GM12878 (cell line): ENCODE results near the gene TCTN1. TPM values are rescaled to one million over a fixed set of nuclear protein-coding genes. Genes with fewer than 3 reads are reported as not detected.

ENCODE experiments used
- ASH2L ChIP-seq: fragments of 300-600, 200-600 bp; sonication (generic); IDR thresholded peaks from 2 replicates; pipeline ENCODE4 v1.6.1; 2017; ENCODE audit warnings: low read depth, mild to moderate bottlenecking, borderline replicate concordance
- BHLHE40 ChIP-seq, 2 experiments: fragments of 450-650 bp in 1 of 2; IDR thresholded peaks; 2 replicates each; pipeline ENCODE4 v1.6.1; 2011 to 2017; ENCODE audit warnings: low read depth in 2 of 2, borderline replicate concordance in 1 of 2, improper control_type of control experiment in 1 of 2, low read length in 1 of 2, mild to moderate bottlenecking in 1 of 2
- E2F4 ChIP-seq: IDR thresholded peaks from 2 replicates; pipeline ENCODE4 v1.6.1; 2012; ENCODE audit warnings: low read depth, low read length, improper control_type of control experiment
- EP300 ChIP-seq, 2 experiments: fragments of 150-350 bp in 1 of 2; IDR thresholded peaks; 2 replicates each; pipeline ENCODE4 v1.6.1; 2011 to 2012; ENCODE audit warnings: low read depth in 2 of 2, low read length in 2 of 2, borderline replicate concordance in 1 of 2, improper control_type of control experiment in 1 of 2, inconsistent platforms in 1 of 2; ENCODE audit not compliant: control insufficient read depth in 1 of 2
- KDM1A ChIP-seq: fragments of 200-600 bp; sonication (generic); IDR thresholded peaks from 2 replicates; pipeline ENCODE4 v1.6.1; 2016; ENCODE audit warnings: borderline replicate concordance
- PKNOX1 ChIP-seq: fragments of 450-650 bp; IDR thresholded peaks from 2 replicates; pipeline ENCODE4 v1.6.1; 2016; ENCODE audit warnings: mild to moderate bottlenecking
- REST ChIP-seq: IDR thresholded peaks from 2 replicates; pipeline ENCODE4 v1.6.1; 2012; ENCODE audit warnings: mild to moderate bottlenecking, low read depth, low read length
- SIX5 ChIP-seq: IDR thresholded peaks from 2 replicates; pipeline ENCODE4 v1.6.1; 2011; ENCODE audit warnings: mild to moderate bottlenecking, low read depth, low read length, moderate library complexity; ENCODE audit not compliant: severe bottlenecking
- SMAD1 ChIP-seq: fragments of 450-650 bp; IDR thresholded peaks from 2 replicates; pipeline ENCODE4 v1.6.1; 2018; ENCODE audit warnings: mild to moderate bottlenecking, low read depth; ENCODE audit not compliant: partially characterized antibody
- TCF12 ChIP-seq: IDR thresholded peaks from 2 replicates; pipeline ENCODE4 v1.6.1; 2011; ENCODE audit warnings: low read depth, mild to moderate bottlenecking, low read length
- TCF7 ChIP-seq: IDR thresholded peaks from 2 replicates; pipeline ENCODE4 v1.6.1; 2014; ENCODE audit warnings: antibody characterized with exemption, borderline replicate concordance
- ZBTB40 ChIP-seq: fragments of 450-650 bp; IDR thresholded peaks from 2 replicates; pipeline ENCODE4 v1.6.1; 2016; ENCODE audit warnings: mild to moderate bottlenecking, moderate library complexity, borderline replicate concordance
- ZNF592 ChIP-seq: fragments of 450-650 bp; IDR thresholded peaks from 2 replicates; pipeline ENCODE4 v1.6.1; 2017; ENCODE audit warnings: mild to moderate bottlenecking, moderate library complexity
- polyA plus RNA-seq, 11 experiments: library from polyadenylated mRNA; depleted of rRNA in 4 of 11; unstranded in 6 of 11; stranded (reverse) in 5 of 11; fragments of >200 nt; fragmentation: Nextera tagmentation in 4 of 11; fragmentation: Illumina TruSeq in 1 of 11; extraction: Ambion mirVana in 4 of 11; extraction: Trizol in 1 of 11; gene quantifications; 1 replicate in 1 of 11; 2 replicates in 10 of 11; pipeline versions ENCODE4 v1.2.1 to v1.2.3, GENCODE V29; 2011 to 2016; ENCODE audit warnings: inconsistent platforms in 2 of 11, missing spikeins in 2 of 11, low read depth in 1 of 11
- total RNA-seq, 4 experiments: library from RNA; depleted of rRNA in 3 of 4; stranded (reverse); fragments of >200 nt in 3 of 4; fragmentation: Illumina TruSeq in 1 of 4; extraction: Trizol in 1 of 4; gene quantifications; 2 replicates each; pipeline versions ENCODE4 v1.2.1 to v1.2.3, GENCODE V29; 2013 to 2021

Gene TCTN1
- total and polyA plus RNA-seq, 10 of the 15 experiments (the other 5 are each of a cell fraction or from before 2014, with no cell fraction given): 8.8 to 23.5 (median 15.3) TPM

GRCh38 chr12:110639336-110640141 is 25.6 kb downstream of the TCTN1 start (continued):
- TF ChIP-seq REST (no peak), SMAD1 (no peak), PKNOX1 (peak; percentile 82), TCF7 (no peak), ZBTB40 (no peak; the same call in 1 of the 2 replicates), E2F4 (no peak), SIX5 (no peak), ASH2L (no peak), EP300 (IDR thresholded peaks at IDR 0.05; ENCODE audit: borderline replicate concordance in 1 of 2, control insufficient read depth in 1 of 2, low read depth in 2 of 2, low read length in 2 of 2) (no peak), KDM1A (no peak), TCF12 (no peak), BHLHE40 (IDR thresholded peaks at IDR 0.05; ENCODE audit: borderline replicate concordance in 1 of 2, low read depth in 2 of 2, low read length in 1 of 2) (no peak), ZNF592 (no peak)
